K562 (cell line): ENCODE measurements around the gene BNIP3. TPM values are rescaled to one million over a fixed set of nuclear protein-coding genes. Genes with fewer than 3 reads are reported as not detected.
A peak's percentile ranks its signal among the peaks of the same experiment; 100 is the strongest.

Source experiments
- ATAC-seq: fragments of 200-7000 bp; cut with Tn5 transposase; 3 replicates; pipeline ENCODE4 v1.9.1; 2020; ENCODE audit warnings: moderate library complexity
- BruUV-seq: library from RNA; stranded (reverse); fragments of 400-500 nt; replicated peaks from 2 replicates; lab custom pipeline; 2021; lab: Mats Ljungman, UMichigan
- CTCF ChIA-PET: fragments of 300-600 bp; formaldehyde crosslinking; extraction: SDS; loops from one replicate; lab custom pipeline; 2021; ENCODE audit warnings: low intra/inter-chr PET ratio; lab: Yijun Ruan, JAX
- POLR2A ChIA-PET: fragments of 300-600, 350-650 bp; sonication (Branson Sonifier 250); formaldehyde crosslinking; extraction: SDS; loops from one replicate; lab custom pipeline; 2021; ENCODE audit warnings: antibody characterized with exemption, inconsistent platforms; lab: Yijun Ruan, JAX
- DNase-seq, 4 experiments: peaks; one replicate each; pipeline versions ENCODE4 v3.0.0 to v3.0.0-alpha.2; 2011 to 2018; ENCODE audit warnings: low spot score in 3 of 4, mixed read lengths in 3 of 4; ENCODE audit errors: extremely low read depth in 1 of 4
- FAIRE-seq: peaks from 2 replicates; lab custom pipeline; 2011; peaks lifted over from hg19 to GRCh38; lab: Jason Lieb, UNC
- H2AFZ ChIP-seq: 2 replicates; pipeline ENCODE4 v1.6.0; 2011; ENCODE audit warnings: low read depth, low read length, control low read depth, inconsistent platforms
- H3K27ac ChIP-seq: fragments of 200-600 bp; 3 replicates; pipeline ENCODE4 v1.8.0; 2011; ENCODE audit warnings: low read depth, mild to moderate bottlenecking, control low read depth, inconsistent platforms, low read length, moderate library complexity, mixed read lengths; ENCODE audit errors: extremely low read depth
- H3K27me3 ChIP-seq, 2 experiments: fragments of 300-600 bp in 1 of 2; 2 replicates in 1 of 2; 3 replicates in 1 of 2; pipeline versions ENCODE4 v1.6.0 to v1.8.0; 2011; ENCODE audit warnings: inconsistent platforms in 2 of 2, low read length in 2 of 2, mild to moderate bottlenecking in 1 of 2, mixed read lengths in 1 of 2, moderate library complexity in 1 of 2; ENCODE audit not compliant: control insufficient read depth in 2 of 2, insufficient read depth in 2 of 2
- H3K36me3 ChIP-seq: fragments of 300-600 bp; 3 replicates; pipeline ENCODE4 v1.8.0; 2011; ENCODE audit warnings: mild to moderate bottlenecking, low read length, inconsistent platforms; ENCODE audit not compliant: control insufficient read depth, insufficient read depth
- H3K4me1 ChIP-seq, 2 experiments: fragments of 200-600 bp in 1 of 2; replicated peaks in 1 of 2; 2 replicates in 1 of 2; 3 replicates in 1 of 2; pipeline versions ENCODE4 v1.5.1 to v1.8.0; 2011; ENCODE audit warnings: inconsistent platforms in 2 of 2, low read length in 2 of 2, mild to moderate bottlenecking in 1 of 2, mixed read lengths in 1 of 2, moderate library complexity in 1 of 2; ENCODE audit not compliant: control insufficient read depth in 2 of 2, insufficient read depth in 2 of 2
- H3K4me2 ChIP-seq: 2 replicates; pipeline ENCODE4 v1.6.1; 2011; ENCODE audit warnings: low read length, control low read depth, inconsistent platforms, mixed read lengths; ENCODE audit not compliant: insufficient read depth
- H3K4me3 ChIP-seq: fragments of 200-600 bp; sonication (generic), shearing (Covaris generic); 2 replicates; pipeline ENCODE4 v1.5.1; 2016; ENCODE audit warnings: control low read depth, inconsistent platforms
- H3K79me2 ChIP-seq: fragments of 200-600 bp; 3 replicates; pipeline ENCODE4 v1.8.0; 2011; ENCODE audit warnings: low read length, inconsistent platforms; ENCODE audit not compliant: control insufficient read depth, insufficient read depth
- H3K9ac ChIP-seq, 2 experiments: 2 replicates each; pipeline versions ENCODE4 v1.6.0 to v1.6.1; 2011; ENCODE audit warnings: low read depth in 2 of 2, low read length in 2 of 2, control low read depth in 1 of 2, inconsistent platforms in 1 of 2, mild to moderate bottlenecking in 1 of 2, mixed read lengths in 1 of 2; ENCODE audit not compliant: insufficient read depth in 1 of 2
- H3K9me1 ChIP-seq: one replicate; pipeline ENCODE4 v1.6.0; 2011; ENCODE audit warnings: inconsistent platforms, mild to moderate bottlenecking, low read length, moderate library complexity; ENCODE audit not compliant: control insufficient read depth, insufficient read depth
- H3K9me3 ChIP-seq: replicated peaks from 2 replicates; pipeline ENCODE4 v1.5.1; 2011; ENCODE audit warnings: low read depth, low read length, inconsistent platforms; ENCODE audit not compliant: control insufficient read depth, insufficient read depth
- H4K20me1 ChIP-seq: replicated peaks from 2 replicates; pipeline ENCODE4 v1.6.1; 2011; ENCODE audit warnings: low read length, inconsistent platforms, mixed read lengths; ENCODE audit not compliant: control insufficient read depth, insufficient read depth
- CTBP1 ChIP-seq: fragments of 450-650 bp; IDR thresholded peaks from 2 replicates; pipeline ENCODE4 v1.6.1; 2016; ENCODE audit warnings: borderline replicate concordance
- ZNF316 ChIP-seq: fragments of 450-650 bp; IDR thresholded peaks from 2 replicates; pipeline ENCODE4 v1.6.1; 2016
- ZNF583 ChIP-seq: fragments of 250-450 bp; sonication (Bioruptor Pico); IDR thresholded peaks from 2 replicates; pipeline ENCODE4 v1.4.0; 2020
- WGBS: fragments of 100-300 bp; shearing (Covaris generic); methylation state at CpG from one replicate; pipeline ENCODE4 v1.1.6; 2016; ENCODE audit warnings: low coverage, mixed read lengths; ENCODE audit not compliant: insufficient coverage; ENCODE audit errors: missing lambda C conversion rate; 5-methylcytosine and 5-hydroxymethylcytosine counted together
- in situ Hi-C: fragments of 300-500 bp; cut with MboI; formaldehyde crosslinking; loops from 4 replicates; pipeline ENCODE4 v1.15.0; 2018; ENCODE audit warnings: inconsistent platforms, mixed read lengths
- intact Hi-C: fragments of 100-400 bp; cut with micrococcal nuclease; formaldehyde crosslinking; loops from 2 replicates; pipeline ENCODE4 v1.14.2; 2022
- polyA plus RNA-seq, 8 experiments: library from polyadenylated mRNA; depleted of rRNA in 4 of 8; stranded (reverse) in 5 of 8; unstranded in 3 of 8; fragments of >200 nt; fragmentation: Nextera tagmentation in 2 of 8; fragmentation: Illumina TruSeq in 1 of 8; extraction: Ambion mirVana in 2 of 8; extraction: Trizol in 1 of 8; gene quantifications; 2 replicates each; pipeline versions ENCODE4 v1.2.1 to v1.2.3, GENCODE V29; 2011 to 2014; ENCODE audit warnings: inconsistent platforms in 1 of 8, missing spikeins in 1 of 8
- total RNA-seq, 7 experiments: library from RNA; depleted of rRNA in 6 of 7; stranded (reverse); fragments of >200 nt in 6 of 7; fragmentation: Illumina TruSeq in 2 of 7; extraction: Trizol in 2 of 7; gene quantifications; 2 replicates each; pipeline versions ENCODE4 v1.2.1 to v1.2.3, GENCODE V29; 2011 to 2021; ENCODE audit warnings: low replicate concordance in 1 of 7
- TF ChIP-seq, protein P1 (sequence below): fragments of 450-650 bp; IDR thresholded peaks from 2 replicates; pipeline ENCODE4 v1.6.1; 2016; ENCODE audit warnings: mild to moderate bottlenecking

The BNIP3 gene
- total and polyA plus RNA-seq, 9 of the 15 experiments (the other 6 are each of a cell fraction or from before 2014, with no cell fraction given), result 9.2 to 119 (median 42.2) TPM

DNA sequence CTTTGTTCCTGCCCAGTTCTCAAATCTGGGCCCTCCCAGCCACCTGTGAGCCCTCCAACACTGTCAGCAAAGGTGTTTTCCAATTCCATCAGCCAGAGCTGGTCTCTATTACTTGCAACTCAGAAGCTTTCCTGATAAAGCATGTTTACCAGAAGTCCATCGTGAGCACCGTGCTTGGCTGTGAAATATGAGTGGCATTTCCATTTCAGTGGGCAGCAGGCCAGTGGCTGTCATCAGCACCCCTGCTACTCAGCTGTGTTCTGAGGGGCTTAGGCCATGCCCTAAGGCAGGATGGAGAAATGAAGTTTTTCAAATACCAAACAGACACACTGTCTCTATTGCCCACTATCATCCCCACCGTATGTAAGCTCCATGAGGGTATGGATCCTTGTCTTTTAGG lies 12.7 kb upstream of the BNIP3 start:
- Histone ChIP-seq H3K4me1 (peaks cover 19% of the 10 kb centered on the region in 2 experiments; a peak in 4 of 5 replicates), H3K79me2 (no peaks in the 10 kb centered on the region), H3K4me2 (no peak overlapping the region), H2AFZ (no peak overlapping the region), H3K27ac (no peak overlapping the region), H3K9ac (no peak overlapping the region)
- no peak for DNase-seq
- in situ Hi-C loops, result no loop called here
- no peak for TF ChIP-seq ZNF583 (CRISPR knock-in tag)
- TF ChIP-seq, all 486 proteins: peak for 0
- POLR2A ChIA-PET, result interaction anchor here (0.6 kb wide), 1 partner anchor 1351 kb away, joined by 3 read pairs; no protein-coding TSS in a partner anchor
- H4K20me1 ChIP-seq, result no peaks in the 10 kb centered on the region
- H3K9me1 ChIP-seq, result peaks cover 3% of the 10 kb centered on the region
- CTCF ChIA-PET, result no interaction called here
- ATAC-seq (no peak), FAIRE-seq (no peak)
- BruUV-seq, result no TSS peak
- H3K9me3 ChIP-seq, result no peaks in the 10 kb centered on the region
- intact Hi-C loops, result no loop called here
- no peaks in the 10 kb centered on the region for H3K27me3 ChIP-seq
- no peaks in the 10 kb centered on the region for H3K36me3 ChIP-seq
- WGBS, result 64% methylated on average over 1 of the region's 3 CpGs
- no peak overlapping the region for H3K4me3 ChIP-seq

DNA sequence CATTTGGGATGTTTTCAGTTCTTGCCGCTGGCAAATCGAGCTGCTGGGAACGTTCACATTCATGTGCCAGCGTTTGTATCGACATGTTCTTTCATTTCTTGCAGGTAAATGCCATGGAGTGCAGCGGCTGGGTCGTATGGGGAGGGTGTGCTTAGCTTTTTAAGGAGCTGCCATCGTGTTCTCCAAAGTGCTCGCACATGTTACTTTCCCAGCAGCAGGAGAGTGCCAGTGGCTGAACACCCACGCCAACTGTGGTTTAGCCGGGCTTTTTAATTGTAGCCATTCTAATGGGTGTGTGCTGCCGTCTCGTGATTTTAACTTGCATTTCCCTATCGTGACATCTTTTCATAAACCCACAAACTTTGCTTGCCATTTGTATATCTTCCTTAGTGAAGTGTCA lies 11.6 kb upstream of the BNIP3 start:
- no peaks in the 10 kb centered on the region for H3K27me3 ChIP-seq
- in situ Hi-C loops (no loop called here), intact Hi-C loops (no loop called here)
- BruUV-seq, result no TSS peak
- DNase-seq, result no peak
- H3K9me1 ChIP-seq, result no peaks in the 10 kb centered on the region
- FAIRE-seq, result no peak
- H2AFZ ChIP-seq, result no peak overlapping the region
- ChIA-PET POLR2A (interaction anchor here (1.4 kb wide), 1 partner anchor 8 kb away, joined by 3 read pairs; no protein-coding TSS in a partner anchor), CTCF (no interaction called here)
- WGBS, result 33% methylated on average over 14 of the region's 14 CpGs
- ATAC-seq, result no peak
- no peak overlapping the region for H3K4me3 ChIP-seq
- TF ChIP-seq CTBP1, result 0 out of 2 replicates have a peak, but pooled peaks have one; percentile 2
- no peak for TF ChIP-seq ZNF316
- TF ChIP-seq, protein P1, sequence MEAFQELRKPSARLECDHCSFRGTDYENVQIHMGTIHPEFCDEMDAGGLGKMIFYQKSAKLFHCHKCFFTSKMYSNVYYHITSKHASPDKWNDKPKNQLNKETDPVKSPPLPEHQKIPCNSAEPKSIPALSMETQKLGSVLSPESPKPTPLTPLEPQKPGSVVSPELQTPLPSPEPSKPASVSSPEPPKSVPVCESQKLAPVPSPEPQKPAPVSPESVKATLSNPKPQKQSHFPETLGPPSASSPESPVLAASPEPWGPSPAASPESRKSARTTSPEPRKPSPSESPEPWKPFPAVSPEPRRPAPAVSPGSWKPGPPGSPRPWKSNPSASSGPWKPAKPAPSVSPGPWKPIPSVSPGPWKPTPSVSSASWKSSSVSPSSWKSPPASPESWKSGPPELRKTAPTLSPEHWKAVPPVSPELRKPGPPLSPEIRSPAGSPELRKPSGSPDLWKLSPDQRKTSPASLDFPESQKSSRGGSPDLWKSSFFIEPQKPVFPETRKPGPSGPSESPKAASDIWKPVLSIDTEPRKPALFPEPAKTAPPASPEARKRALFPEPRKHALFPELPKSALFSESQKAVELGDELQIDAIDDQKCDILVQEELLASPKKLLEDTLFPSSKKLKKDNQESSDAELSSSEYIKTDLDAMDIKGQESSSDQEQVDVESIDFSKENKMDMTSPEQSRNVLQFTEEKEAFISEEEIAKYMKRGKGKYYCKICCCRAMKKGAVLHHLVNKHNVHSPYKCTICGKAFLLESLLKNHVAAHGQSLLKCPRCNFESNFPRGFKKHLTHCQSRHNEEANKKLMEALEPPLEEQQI, result no peak
- H4K20me1 ChIP-seq, result no peaks in the 10 kb centered on the region
- no peaks in the 10 kb centered on the region for H3K36me3 ChIP-seq
- H3K79me2 ChIP-seq, result no peaks in the 10 kb centered on the region
- H3K4me2 ChIP-seq, result peak overlapping the region; percentile 33; the same call in 1 of the 2 replicates
- peak overlapping the region in 1 of 2 experiments; percentile 52; a peak in 1 of 4 replicates for H3K9ac ChIP-seq
- H3K9me3 ChIP-seq, result no peaks in the 10 kb centered on the region
- no peak overlapping the region for H3K27ac ChIP-seq
- H3K4me1 ChIP-seq, result peaks cover 8 to 10% of the 10 kb centered on the region in 2 experiments; a peak in 4 of 5 replicates
